ENCODE measurements around the gene CPNE1.
A peak's percentile ranks its signal among the peaks of the same experiment; 100 is the strongest.

CPNE1 gene

GRCh38 chr20:35669221-35669620 lies 4.5 kb upstream of the CPNE1 start:
- no peak for TF ChIP-seq CTCF (IDR thresholded peaks at IDR 0.05; ENCODE audit: borderline replicate concordance, insufficient read depth, low read depth, low read length)
- no peak overlapping the region for H3K4me3 ChIP-seq (ENCODE audit: low read depth, low read length)

- no peak overlapping the region for H3K4me3 ChIP-seq (ENCODE audit: low read depth, low read length)
- TF ChIP-seq CTCF (IDR thresholded peaks at IDR 0.05; ENCODE audit: borderline replicate concordance, insufficient read depth, low read depth, low read length): no peak
Measured at GRCh38 chr20:35665949-35666288, 1.2 kb upstream of the CPNE1 start.

- no peak for TF ChIP-seq CTCF (IDR thresholded peaks at IDR 0.05; ENCODE audit: borderline replicate concordance, insufficient read depth, low read depth, low read length)
Measured at GRCh38 chr20:35663516-35664465, 909 bp downstream of the CPNE1 start.

GRCh38 chr20:35662551-35662950 lies 2.1 kb downstream of the CPNE1 start:
- TF ChIP-seq CTCF (IDR thresholded peaks at IDR 0.05; ENCODE audit: borderline replicate concordance, insufficient read depth, low read depth, low read length): no peak
- no peak overlapping the region for H3K4me3 ChIP-seq (ENCODE audit: low read depth, low read length)

More at GRCh38 chr20:35663516-35664465, 909 bp downstream of the CPNE1 start:
- H3K4me3 ChIP-seq (ENCODE audit: low read depth, low read length): peak overlapping the region; percentile 73

GRCh38 chr20:35661908-35662307 lies 2.8 kb downstream of the CPNE1 start:
- no peak for TF ChIP-seq CTCF (IDR thresholded peaks at IDR 0.05; ENCODE audit: borderline replicate concordance, insufficient read depth, low read depth, low read length)
- no peak overlapping the region for H3K4me3 ChIP-seq (ENCODE audit: low read depth, low read length)

- TF ChIP-seq CTCF (IDR thresholded peaks at IDR 0.05; ENCODE audit: borderline replicate concordance, insufficient read depth, low read depth, low read length): no peak
- H3K4me3 ChIP-seq (ENCODE audit: low read depth, low read length): no peak overlapping the region
Measured at GRCh38 chr20:35661053-35661452, 3.6 kb downstream of the CPNE1 start.

Measured in GM12875 (cell line).